Measurements from ENCODE around the gene DTYMK.

DNA sequence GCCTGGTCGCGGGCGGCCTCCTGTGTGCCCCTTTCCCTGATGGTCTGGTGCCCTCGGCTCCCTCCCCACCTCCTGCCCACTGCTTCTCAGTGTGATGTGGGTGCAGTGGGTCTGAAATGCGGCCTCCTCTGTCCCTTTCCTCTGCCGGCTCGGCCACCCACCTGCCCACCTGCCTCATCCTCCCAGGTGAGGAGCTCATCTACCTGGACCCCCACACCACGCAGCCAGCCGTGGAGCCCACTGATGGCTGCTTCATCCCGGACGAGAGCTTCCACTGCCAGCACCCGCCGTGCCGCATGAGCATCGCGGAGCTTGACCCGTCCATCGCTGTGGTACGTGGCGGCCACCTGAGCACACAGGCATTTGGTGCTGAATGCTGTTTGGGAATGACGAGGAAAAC is 18.3 kb downstream of the DTYMK start:
- TF ChIP-seq, protein P1, sequence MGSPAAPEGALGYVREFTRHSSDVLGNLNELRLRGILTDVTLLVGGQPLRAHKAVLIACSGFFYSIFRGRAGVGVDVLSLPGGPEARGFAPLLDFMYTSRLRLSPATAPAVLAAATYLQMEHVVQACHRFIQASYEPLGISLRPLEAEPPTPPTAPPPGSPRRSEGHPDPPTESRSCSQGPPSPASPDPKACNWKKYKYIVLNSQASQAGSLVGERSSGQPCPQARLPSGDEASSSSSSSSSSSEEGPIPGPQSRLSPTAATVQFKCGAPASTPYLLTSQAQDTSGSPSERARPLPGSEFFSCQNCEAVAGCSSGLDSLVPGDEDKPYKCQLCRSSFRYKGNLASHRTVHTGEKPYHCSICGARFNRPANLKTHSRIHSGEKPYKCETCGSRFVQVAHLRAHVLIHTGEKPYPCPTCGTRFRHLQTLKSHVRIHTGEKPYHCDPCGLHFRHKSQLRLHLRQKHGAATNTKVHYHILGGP (tag by site-specific recombination; IDR thresholded peaks at IDR 0.05): no peak
- no peak for TF ChIP-seq ZNF174 (tag by site-specific recombination; IDR thresholded peaks at IDR 0.05)
- TF ChIP-seq ZNF274 (IDR thresholded peaks at IDR 0.05; ENCODE audit: low read length): no peak
- TF ChIP-seq ZNF274 (tag by site-specific recombination; IDR thresholded peaks at IDR 0.05; ENCODE audit: borderline replicate concordance): no peak
- no peak for TF ChIP-seq ZNF292 (tag by site-specific recombination; IDR thresholded peaks at IDR 0.05; ENCODE audit: borderline replicate concordance, low read depth)
- TF ChIP-seq, protein P2, sequence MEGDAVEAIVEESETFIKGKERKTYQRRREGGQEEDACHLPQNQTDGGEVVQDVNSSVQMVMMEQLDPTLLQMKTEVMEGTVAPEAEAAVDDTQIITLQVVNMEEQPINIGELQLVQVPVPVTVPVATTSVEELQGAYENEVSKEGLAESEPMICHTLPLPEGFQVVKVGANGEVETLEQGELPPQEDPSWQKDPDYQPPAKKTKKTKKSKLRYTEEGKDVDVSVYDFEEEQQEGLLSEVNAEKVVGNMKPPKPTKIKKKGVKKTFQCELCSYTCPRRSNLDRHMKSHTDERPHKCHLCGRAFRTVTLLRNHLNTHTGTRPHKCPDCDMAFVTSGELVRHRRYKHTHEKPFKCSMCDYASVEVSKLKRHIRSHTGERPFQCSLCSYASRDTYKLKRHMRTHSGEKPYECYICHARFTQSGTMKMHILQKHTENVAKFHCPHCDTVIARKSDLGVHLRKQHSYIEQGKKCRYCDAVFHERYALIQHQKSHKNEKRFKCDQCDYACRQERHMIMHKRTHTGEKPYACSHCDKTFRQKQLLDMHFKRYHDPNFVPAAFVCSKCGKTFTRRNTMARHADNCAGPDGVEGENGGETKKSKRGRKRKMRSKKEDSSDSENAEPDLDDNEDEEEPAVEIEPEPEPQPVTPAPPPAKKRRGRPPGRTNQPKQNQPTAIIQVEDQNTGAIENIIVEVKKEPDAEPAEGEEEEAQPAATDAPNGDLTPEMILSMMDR (tag by site-specific recombination; IDR thresholded peaks at IDR 0.05): no peak
- no peak for TF ChIP-seq ZBTB7A (tag by site-specific recombination; IDR thresholded peaks at IDR 0.05; ENCODE audit: low read depth)
- TF ChIP-seq BCL11A (tag by site-specific recombination; IDR thresholded peaks at IDR 0.05; ENCODE audit: low read depth): no peak
- TF ChIP-seq HOXC10 (CRISPR knock-in tag; IDR thresholded peaks at IDR 0.05): no peak
- TF ChIP-seq ZIC2 (tag by site-specific recombination; IDR thresholded peaks at IDR 0.05): no peak
- TF ChIP-seq, protein P3, sequence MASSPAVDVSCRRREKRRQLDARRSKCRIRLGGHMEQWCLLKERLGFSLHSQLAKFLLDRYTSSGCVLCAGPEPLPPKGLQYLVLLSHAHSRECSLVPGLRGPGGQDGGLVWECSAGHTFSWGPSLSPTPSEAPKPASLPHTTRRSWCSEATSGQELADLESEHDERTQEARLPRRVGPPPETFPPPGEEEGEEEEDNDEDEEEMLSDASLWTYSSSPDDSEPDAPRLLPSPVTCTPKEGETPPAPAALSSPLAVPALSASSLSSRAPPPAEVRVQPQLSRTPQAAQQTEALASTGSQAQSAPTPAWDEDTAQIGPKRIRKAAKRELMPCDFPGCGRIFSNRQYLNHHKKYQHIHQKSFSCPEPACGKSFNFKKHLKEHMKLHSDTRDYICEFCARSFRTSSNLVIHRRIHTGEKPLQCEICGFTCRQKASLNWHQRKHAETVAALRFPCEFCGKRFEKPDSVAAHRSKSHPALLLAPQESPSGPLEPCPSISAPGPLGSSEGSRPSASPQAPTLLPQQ (tag by site-specific recombination; IDR thresholded peaks at IDR 0.05): no peak
- TF ChIP-seq ZSCAN23 (tag by site-specific recombination; IDR thresholded peaks at IDR 0.05): no peak
- no peak for TF ChIP-seq ZNF138 (tag by site-specific recombination; IDR thresholded peaks at IDR 0.05; ENCODE audit: borderline replicate concordance)
- no peak for TF ChIP-seq TCF7L2 (IDR thresholded peaks at IDR 0.05; ENCODE audit: borderline replicate concordance, low read depth, low read length)
- no peak for TF ChIP-seq ZNF830 (tag by site-specific recombination; IDR thresholded peaks at IDR 0.05; ENCODE audit: low read depth)
